Right lobe of liver (tissue), 4 donors: ENCODE measurements around the gene KDM1B.

Experiments used
- CTCF ChIP-seq, 4 donors: fragments of 200-600 bp in 3 of 4; fragments of 450-650 bp in 1 of 4; IDR thresholded peaks; one replicate each; pipeline versions ENCODE4 v1.5.1 to v1.8.0; 2016 to 2022; ENCODE audit warnings: antibody characterized with exemption in 4 of 4, mild to moderate bottlenecking in 2 of 4
- POLR2A ChIP-seq: fragments of 450-650 bp; IDR thresholded peaks from one replicate; pipeline ENCODE4 v1.6.1; 2017; ENCODE audit warnings: antibody characterized with exemption, mild to moderate bottlenecking
- donor health status: DM: no; HTN: no; CAD: no.
- donor health status: DM: no; HTN: no; CAD: no.
- donor health status: DM: no; HTN: yes; CAD: no.

GRCh38 chr6:18264923-18265377 is 109.7 kb downstream of the KDM1B start:
- TF ChIP-seq POLR2A (no peak), CTCF (IDR thresholded peaks at IDR 0.05) (no peak)
